ENCODE results near the gene KIZ.

GRCh38 chr20:21136015-21136732, 10.3 kb downstream of the KIZ start:
- TF ChIP-seq EZH2phosphoT487 (IDR thresholded peaks at IDR 0.05; ENCODE audit: borderline replicate concordance) (no peak), SRF (IDR thresholded peaks at IDR 0.05; ENCODE audit: low read depth) (no peak), POLR2A (IDR thresholded peaks at IDR 0.05; ENCODE audit: borderline replicate concordance, extremely low read depth, insufficient read depth, insufficient read length) (no peak), EZH2 (IDR thresholded peaks at IDR 0.05) (no peak), CTCF (IDR thresholded peaks at IDR 0.05 in 2 of 3, conservative IDR thresholded peaks at IDR 0.05 in 1 of 3; ENCODE audit: borderline replicate concordance in 1 of 3, insufficient read depth in 1 of 3, low read depth in 2 of 3, low read length in 2 of 3) (no peak), POLR2AphosphoS5 (IDR thresholded peaks at IDR 0.05; ENCODE audit: low read depth, low read length) (no peak), MAX (IDR thresholded peaks at IDR 0.05) (no peak), JUND (IDR thresholded peaks at IDR 0.05) (no peak), CEBPB (IDR thresholded peaks at IDR 0.05; ENCODE audit: low read depth) (no peak)
